GM12891 (cell line): ENCODE measurements around the gene KRT5.

Experiments
- PAX5 ChIP-seq: IDR thresholded peaks from 2 replicates; pipeline ENCODE4 v1.6.1; 2011; ENCODE audit warnings: low read length, moderate library complexity, mild to moderate bottlenecking; ENCODE audit not compliant: insufficient read depth, severe bottlenecking
- POLR2A ChIP-seq: IDR thresholded peaks from 2 replicates; pipeline ENCODE4 v1.6.1; 2011; ENCODE audit warnings: low read depth, low read length, control low read depth
- POLR2AphosphoS5 ChIP-seq: IDR thresholded peaks from 2 replicates; pipeline ENCODE4 v1.6.1; 2011; ENCODE audit warnings: low read depth, low read length, control low read depth
- POU2F2 ChIP-seq: IDR thresholded peaks from 2 replicates; pipeline ENCODE4 v1.6.1; 2011; ENCODE audit warnings: low read depth, mild to moderate bottlenecking, control low read depth, low read length, moderate library complexity
- SPI1 ChIP-seq: IDR thresholded peaks from 2 replicates; pipeline ENCODE4 v1.6.1; 2011; ENCODE audit warnings: low read depth, low read length, control low read depth
- TAF1 ChIP-seq: IDR thresholded peaks from 2 replicates; pipeline ENCODE4 v1.6.1; 2011; ENCODE audit warnings: low read depth, low read length, control low read depth

DNA sequence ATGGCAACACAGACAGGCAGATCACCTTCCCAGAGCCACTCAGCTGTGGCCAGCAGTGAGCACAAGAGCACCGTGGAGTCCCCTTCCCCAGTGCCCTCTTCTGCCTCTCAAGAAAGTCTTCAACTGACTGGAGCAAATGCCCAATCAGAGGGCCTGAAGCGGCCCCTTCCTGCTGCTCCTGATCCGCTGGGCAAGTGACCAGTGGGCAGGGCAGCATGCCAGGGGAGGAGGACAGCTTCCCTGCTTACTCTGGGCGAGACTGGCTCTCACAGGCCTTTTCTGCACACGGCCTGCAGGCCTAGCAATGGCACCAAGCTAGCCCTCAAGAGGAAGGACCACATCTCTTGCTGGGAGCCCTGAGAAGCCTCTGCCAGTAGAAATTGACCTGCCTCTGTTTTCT is 31.9 kb upstream of the KRT5 start:
- TF ChIP-seq POLR2A, result no peak
- no peak for TF ChIP-seq POLR2AphosphoS5
- TF ChIP-seq SPI1, result no peak
- TF ChIP-seq PAX5, result no peak
- no peak for TF ChIP-seq TAF1
- TF ChIP-seq POU2F2, result no peak
